NT2/D1 (cell line): ENCODE measurements around the gene MLPH.
"Not testable (repeated sequence)": the region's sequence is repeated elsewhere in the genome, so short reads cannot be mapped to it uniquely, and the experiment has no call there.

Source experiments
- SUZ12 ChIP-seq: IDR thresholded peaks from 2 replicates; pipeline ENCODE4 v1.6.1; 2011; ENCODE audit not compliant: insufficient read length, insufficient read depth; ENCODE audit errors: extremely low read depth
- YY1 ChIP-seq: IDR thresholded peaks from 2 replicates; pipeline ENCODE4 v1.6.1; 2011; ENCODE audit not compliant: insufficient read length, insufficient read depth
- ZNF274 ChIP-seq: IDR thresholded peaks from 2 replicates; pipeline ENCODE4 v1.6.1; 2011; ENCODE audit warnings: mild to moderate bottlenecking, low read depth, low read length

DNA sequence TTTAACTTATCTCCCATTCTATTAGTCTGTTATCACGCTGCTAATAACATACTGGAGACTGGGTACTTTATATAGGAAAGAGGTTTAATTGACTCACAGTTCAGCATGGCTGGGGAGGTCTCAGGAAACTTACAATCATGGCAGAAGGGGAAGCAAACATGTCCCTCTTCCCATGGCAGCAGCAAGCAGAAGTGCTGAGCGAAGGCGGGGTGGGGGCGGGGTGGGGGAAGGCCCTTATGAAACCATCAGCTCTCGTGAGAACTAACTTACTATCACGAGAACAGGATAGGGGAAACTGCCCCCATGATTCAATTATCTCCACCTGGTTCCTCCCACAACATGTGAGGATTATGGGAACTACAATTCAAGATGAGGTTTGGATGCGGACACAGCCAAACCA is 17.6 kb upstream of the MLPH start:
- TF ChIP-seq YY1, SUZ12, ZNF274: not testable (repeated sequence)
